Activated naive CD4-positive, alpha-beta T cell treated with anti-CD3 and anti-CD28 coated beads, Interleukin-2, amount 50 U/mL, for 16 hours (primary cell): ENCODE data around the gene PAX5.

Experiments used
- DNase-seq: peaks from one replicate; pipeline ENCODE4 v3.0.0-alpha.2; 2020

The PAX5 gene

GRCh38 chr9:36985769-36986467 is 48.1 kb downstream of the PAX5 start:
- DNase-seq = no peak

- no peak for DNase-seq
These were observed 48.9 kb downstream of the PAX5 start for GRCh38 chr9:36985061-36985768.

- DNase-seq = no peak
These were observed 53.7 kb downstream of the PAX5 start for GRCh38 chr9:36980148-36980974.

GRCh38 chr9:36976371-36977030 is 57.6 kb downstream of the PAX5 start:
- no peak for DNase-seq

GRCh38 chr9:36974731-36975130 is 59.3 kb downstream of the PAX5 start:
- no peak for DNase-seq

GRCh38 chr9:36971935-36972488 is 62.1 kb downstream of the PAX5 start:
- DNase-seq = no peak

- DNase-seq = no peak
These were observed 63.8 kb downstream of the PAX5 start for GRCh38 chr9:36970007-36970888.

- DNase-seq = no peak
These were observed 64.8 kb downstream of the PAX5 start for GRCh38 chr9:36969216-36969771.

GRCh38 chr9:36968574-36969215 is 65.4 kb downstream of the PAX5 start:
- no peak for DNase-seq

- no peak for DNase-seq
These were observed 66.1 kb downstream of the PAX5 start for GRCh38 chr9:36967997-36968396.

GRCh38 chr9:36966371-36967097 is 67.5 kb downstream of the PAX5 start:
- no peak for DNase-seq

- no peak for DNase-seq
These were observed 69.3 kb downstream of the PAX5 start for GRCh38 chr9:36964791-36965190.

GRCh38 chr9:36963346-36963745 is 70.7 kb downstream of the PAX5 start:
- no peak for DNase-seq

GRCh38 chr9:36962691-36963090 is 71.4 kb downstream of the PAX5 start:
- no peak for DNase-seq

GRCh38 chr9:36961561-36962325 is 72.3 kb downstream of the PAX5 start:
- DNase-seq = no peak

- DNase-seq = no peak
These were observed 73.0 kb downstream of the PAX5 start for GRCh38 chr9:36961051-36961450.

- DNase-seq = no peak
These were observed 73.5 kb downstream of the PAX5 start for GRCh38 chr9:36960575-36960955.

GRCh38 chr9:36959681-36960574 is 74.1 kb downstream of the PAX5 start:
- DNase-seq = no peak
